DND-41 (cell line): ENCODE measurements around the gene TMEM63C.

Source experiments
- ATAC-seq: fragments of 200-7000 bp; cut with Tn5 transposase; 3 replicates; pipeline ENCODE4 v1.9.1; 2021; ENCODE audit warnings: low read depth; ENCODE audit not compliant: insufficient read depth
- DNase-seq: peaks from one replicate; pipeline ENCODE4 v3.0.0-alpha.2; 2020
- H2AFZ ChIP-seq: 2 replicates; pipeline ENCODE4 v1.6.0; 2012; ENCODE audit warnings: low read depth, low read length
- H3K27ac ChIP-seq: 2 replicates; pipeline ENCODE4 v1.5.1; 2012; ENCODE audit warnings: low read length, inconsistent platforms
- H3K27me3 ChIP-seq: fragments of 200-600 bp; sonication (generic); 2 replicates; pipeline ENCODE4 v1.6.0; 2012; ENCODE audit warnings: low read length, mild to moderate bottlenecking, inconsistent platforms; ENCODE audit not compliant: insufficient read depth, poor library complexity
- H3K36me3 ChIP-seq: 2 replicates; pipeline ENCODE4 v1.5.1; 2012; ENCODE audit warnings: low read length, inconsistent platforms; ENCODE audit not compliant: insufficient read depth
- H3K4me1 ChIP-seq: 2 replicates; pipeline ENCODE4 v1.5.1; 2012; ENCODE audit warnings: mild to moderate bottlenecking, low read length; ENCODE audit not compliant: insufficient read depth
- H3K4me2 ChIP-seq: 2 replicates; pipeline ENCODE4 v1.6.0; 2012; ENCODE audit warnings: mild to moderate bottlenecking, moderate library complexity, low read length, inconsistent platforms; ENCODE audit not compliant: insufficient read depth
- H3K4me3 ChIP-seq, 2 experiments: fragments of 200-600 bp in 1 of 2; shearing (Covaris generic) in 1 of 2; 2 replicates each; pipeline ENCODE4 v1.5.1; 2012 to 2016; ENCODE audit warnings: inconsistent platforms in 2 of 2, low read length in 2 of 2, mild to moderate bottlenecking in 2 of 2, low read depth in 1 of 2, moderate library complexity in 1 of 2
- H3K79me2 ChIP-seq: 2 replicates; pipeline ENCODE4 v1.6.0; 2012; ENCODE audit warnings: low read length, inconsistent platforms; ENCODE audit not compliant: insufficient read depth
- H3K9ac ChIP-seq: 2 replicates; pipeline ENCODE4 v1.6.0; 2012; ENCODE audit warnings: low read depth, mild to moderate bottlenecking, inconsistent platforms, low read length, moderate library complexity
- H3K9me3 ChIP-seq: 2 replicates; pipeline ENCODE4 v1.5.1; 2012; ENCODE audit warnings: low read length, moderate library complexity, mild to moderate bottlenecking, inconsistent platforms; ENCODE audit not compliant: insufficient read depth, severe bottlenecking
- H4K20me1 ChIP-seq: 2 replicates; pipeline ENCODE4 v1.6.0; 2012; ENCODE audit warnings: low read length; ENCODE audit not compliant: insufficient read depth
- CTCF ChIP-seq: IDR thresholded peaks from 2 replicates; pipeline ENCODE4 v1.5.1; 2012; ENCODE audit warnings: borderline replicate concordance, low read length, moderate library complexity, mild to moderate bottlenecking; ENCODE audit not compliant: poor library complexity, severe bottlenecking; ENCODE audit errors: extremely low read depth
- EZH2 ChIP-seq: IDR thresholded peaks from 3 replicates; pipeline ENCODE4 v1.6.1; 2012; ENCODE audit warnings: borderline replicate concordance, low read depth, mild to moderate bottlenecking, moderate library complexity, low read length, inconsistent platforms; ENCODE audit not compliant: severe bottlenecking

The TMEM63C gene

GRCh38 chr14:77265187-77265515 is 83.6 kb downstream of the TMEM63C start:
- no peak overlapping the region for H2AFZ ChIP-seq
- H3K27ac ChIP-seq = no peak overlapping the region
- no peaks in the 10 kb centered on the region for H3K36me3 ChIP-seq
- peaks cover 11% of the 10 kb centered on the region for H3K4me1 ChIP-seq
- no peaks in the 10 kb centered on the region for H3K9me3 ChIP-seq
- H3K27me3 ChIP-seq = peaks cover 5% of the 10 kb centered on the region
- no peak overlapping the region for H3K4me2 ChIP-seq
- DNase-seq = no peak
- TF ChIP-seq CTCF (no peak), EZH2 (no peak)
- H3K79me2 ChIP-seq = no peaks in the 10 kb centered on the region
- H3K4me3 ChIP-seq = no peak overlapping the region
- 0 out of 2 replicates have a peak, but pooled peaks cover 2% of the 10 kb centered on the region for H4K20me1 ChIP-seq
- no peak overlapping the region for H3K9ac ChIP-seq
- ATAC-seq = no peak

DNA sequence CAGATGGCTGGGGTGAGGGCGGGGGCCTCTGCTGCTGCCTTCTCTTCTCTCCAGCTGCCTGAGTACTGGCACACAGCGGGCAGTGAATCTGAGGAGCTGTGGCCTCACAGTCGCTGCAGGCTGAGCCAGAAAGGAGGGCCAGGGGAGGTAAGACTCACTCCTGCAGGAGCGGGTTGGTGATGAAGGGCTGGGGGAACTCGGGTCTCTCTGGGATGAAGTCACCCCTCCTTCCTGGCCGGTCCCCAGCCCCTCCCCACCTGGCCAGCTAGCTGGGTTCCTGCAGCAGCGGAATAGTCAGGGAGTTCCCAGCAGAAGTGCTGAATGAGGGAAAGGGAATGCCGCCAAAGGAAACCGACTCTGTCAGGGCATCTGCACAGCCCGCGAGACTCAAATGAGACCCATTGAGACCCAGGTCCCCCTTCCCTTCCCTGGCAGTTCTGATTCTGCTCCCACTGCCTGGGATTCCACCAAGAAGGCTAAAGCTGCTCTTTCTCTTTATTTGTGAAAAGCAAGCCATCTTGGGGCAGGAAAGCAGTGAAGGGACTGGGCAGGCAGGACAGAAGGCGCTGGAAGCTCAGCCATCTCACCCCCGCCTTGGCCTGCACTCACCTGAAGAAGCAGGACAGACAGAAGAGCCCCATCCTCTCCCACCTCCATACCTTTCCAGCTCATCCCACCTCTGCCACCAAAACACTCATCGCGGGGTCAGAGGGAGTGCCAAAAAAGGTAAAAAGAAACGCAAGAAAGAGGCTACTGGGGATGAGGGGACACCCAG is 84.2 kb downstream of the TMEM63C start:
- Histone ChIP-seq H3K4me3 (no peak overlapping the region), H3K36me3 (no peaks in the 10 kb centered on the region), H3K4me1 (peaks cover 17% of the 10 kb centered on the region), H3K9me3 (no peaks in the 10 kb centered on the region), H3K4me2 (no peak overlapping the region), H3K27ac (no peak overlapping the region), H3K79me2 (no peaks in the 10 kb centered on the region), H3K9ac (no peak overlapping the region), H2AFZ (no peak overlapping the region), H4K20me1 (0 out of 2 replicates have a peak, but pooled peaks cover 2% of the 10 kb centered on the region), H3K27me3 (peaks cover 5% of the 10 kb centered on the region)
- ATAC-seq = no peak
- DNase-seq = no peak
- TF ChIP-seq CTCF (no peak), EZH2 (no peak)

DNA sequence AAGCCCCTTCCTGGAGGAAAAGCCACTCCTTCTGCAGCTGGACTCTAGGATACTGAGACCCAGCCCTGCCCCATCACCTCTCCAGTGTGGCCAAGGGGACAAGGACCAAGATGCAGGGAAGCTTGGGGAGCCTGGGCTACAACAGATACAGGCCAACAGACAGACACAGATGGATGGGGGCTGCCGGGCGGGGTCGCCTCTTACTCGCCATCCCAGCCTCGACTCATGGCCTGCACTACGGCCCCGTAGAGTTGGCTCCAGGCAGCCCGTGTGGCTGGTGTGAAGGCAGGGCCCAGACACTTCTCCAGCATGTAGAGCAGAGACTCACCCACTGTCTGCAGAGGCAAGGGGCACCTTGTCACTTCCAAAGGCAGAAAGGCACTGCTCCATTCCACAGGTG is 84.7 kb downstream of the TMEM63C start:
- 0 out of 2 replicates have a peak, but pooled peaks cover 2% of the 10 kb centered on the region for H4K20me1 ChIP-seq
- H3K9ac ChIP-seq = no peak overlapping the region
- ATAC-seq = no peak
- no peaks in the 10 kb centered on the region for H3K9me3 ChIP-seq
- H3K27ac ChIP-seq = no peak overlapping the region
- DNase-seq = no peak
- no peak overlapping the region for H2AFZ ChIP-seq
- H3K4me1 ChIP-seq = peaks cover 19% of the 10 kb centered on the region
- H3K79me2 ChIP-seq = no peaks in the 10 kb centered on the region
- H3K36me3 ChIP-seq = no peaks in the 10 kb centered on the region
- H3K4me3 ChIP-seq = no peak overlapping the region
- no peak for TF ChIP-seq CTCF
- TF ChIP-seq EZH2 = no peak
- H3K27me3 ChIP-seq = peaks cover 5% of the 10 kb centered on the region
- H3K4me2 ChIP-seq = no peak overlapping the region
